ENCODE data around the gene IFNAR2. TPM values are rescaled to one million over a fixed set of nuclear protein-coding genes. Genes with fewer than 3 reads are reported as not detected.

IFNAR2 gene
- total RNA-seq, 1 donor from 2014 or later, result 2.2 TPM

GRCh38 chr21:33267250-33267649 lies 37.5 kb downstream of the IFNAR2 start:
- DNase-seq (ENCODE audit: low spot score), result no peak

- no peak for DNase-seq (ENCODE audit: low spot score)
Observed at GRCh38 chr21:33268393-33268736, 38.6 kb downstream of the IFNAR2 start.

GRCh38 chr21:33268737-33269441 lies 39.2 kb downstream of the IFNAR2 start:
- no peak for DNase-seq (ENCODE audit: low spot score)

- no peak for DNase-seq (ENCODE audit: low spot score)
Observed at GRCh38 chr21:33270986-33271385, 41.2 kb downstream of the IFNAR2 start.

GRCh38 chr21:33273044-33273443 lies 43.3 kb downstream of the IFNAR2 start:
- no peak for DNase-seq (ENCODE audit: low spot score)

- DNase-seq (ENCODE audit: low spot score), result no peak
Observed at GRCh38 chr21:33278721-33279120, 49.0 kb downstream of the IFNAR2 start.

- DNase-seq (ENCODE audit: low spot score), result no peak
Observed at GRCh38 chr21:33279330-33279820, 49.6 kb downstream of the IFNAR2 start.

Other genes starting within 250 kb of the IFNAR2 start
- not detected for gene OLIG2, start 204.0 kb upstream of the IFNAR2 start, total RNA-seq (ENCODE audit: insufficient read depth, low replicate concordance)
- not detected for gene OLIG1, start 159.8 kb upstream of the IFNAR2 start, total RNA-seq (ENCODE audit: insufficient read depth, low replicate concordance)
- 45.7 TPM for gene IL10RB, start 36.4 kb downstream of the IFNAR2 start, total RNA-seq (ENCODE audit: insufficient read depth, low replicate concordance)
- 33.5 TPM for gene IFNAR1, start 95.0 kb downstream of the IFNAR2 start, total RNA-seq (ENCODE audit: insufficient read depth, low replicate concordance)
- 85.2 TPM for gene IFNGR2, start 173.5 kb downstream of the IFNAR2 start, total RNA-seq (ENCODE audit: insufficient read depth, low replicate concordance)